ENCODE measurements around the gene GRIK5. TPM values are rescaled to one million over a fixed set of nuclear protein-coding genes. Genes with fewer than 3 reads are reported as not detected.

Gene GRIK5
- total and polyA plus RNA-seq, 4 donors: 0.26 to 1.6 (median 0.55) TPM

- no peak for ATAC-seq (ENCODE audit: insufficient read depth, low FRiP score)
- Histone ChIP-seq H3K27ac (ENCODE audit: low read depth in 1 of 2, low read length in 1 of 2) (no peak overlapping the region), H3K9me3 (ENCODE audit: control insufficient read depth in 4 of 4, insufficient read depth in 3 of 4, low read length in 3 of 4) (peaks cover 0 to 7% (median 0%) of the 10 kb centered on the region in 4 donors), H3K9ac (ENCODE audit: insufficient read depth in 1 of 2, low read length in 2 of 2) (no peak overlapping the region), H3K27me3 (ENCODE audit: control insufficient read depth in 3 of 3, insufficient read depth in 3 of 3, low read length in 2 of 3) (peaks cover 0 to 5% (median 0%) of the 10 kb centered on the region in 3 donors), H3K4me1 (ENCODE audit: control insufficient read depth in 5 of 5, insufficient read depth in 5 of 5, low read length in 5 of 5) (no peaks in the 10 kb centered on the region), H3K36me3 (ENCODE audit: control insufficient read depth in 4 of 4, insufficient read depth in 4 of 4, low read length in 4 of 4) (no peaks in the 10 kb centered on the region), H3K4me3 (no peak overlapping the region)
- WGBS, 2 donors: 84 to 89% methylated on average over 11 of the region's 11 CpGs
- TF ChIP-seq CTCF (IDR thresholded peaks at IDR 0.05; ENCODE audit: control extremely low read depth, extremely low read depth): no peak
- no peak for DNase-seq
Measured at GRCh38 chr19:41971363-41971762, 98.6 kb downstream of the GRIK5 start.

- Histone ChIP-seq H3K9ac (ENCODE audit: insufficient read depth in 1 of 2, low read length in 2 of 2) (no peak overlapping the region), H3K4me3 (no peak overlapping the region), H3K9me3 (ENCODE audit: control insufficient read depth in 4 of 4, insufficient read depth in 3 of 4, low read length in 3 of 4) (peaks cover 0 to 7% (median 0%) of the 10 kb centered on the region in 4 donors), H3K27me3 (ENCODE audit: control insufficient read depth in 3 of 3, insufficient read depth in 3 of 3, low read length in 2 of 3) (peaks cover 0 to 7% (median 0%) of the 10 kb centered on the region in 3 donors), H3K36me3 (ENCODE audit: control insufficient read depth in 4 of 4, insufficient read depth in 4 of 4, low read length in 4 of 4) (no peaks in the 10 kb centered on the region), H3K4me1 (ENCODE audit: control insufficient read depth in 5 of 5, insufficient read depth in 5 of 5, low read length in 5 of 5) (no peaks in the 10 kb centered on the region), H3K27ac (ENCODE audit: low read depth in 1 of 2, low read length in 1 of 2) (no peak overlapping the region)
- WGBS, 2 donors: 92 to 95% methylated on average over 19 of the region's 19 CpGs
- ATAC-seq (ENCODE audit: insufficient read depth, low FRiP score) (no peak), DNase-seq (no peak)
- TF ChIP-seq CTCF (IDR thresholded peaks at IDR 0.05; ENCODE audit: control extremely low read depth, extremely low read depth): no peak
Measured at GRCh38 chr19:41969772-41970458, 100.1 kb downstream of the GRIK5 start.

- no peak for TF ChIP-seq CTCF (IDR thresholded peaks at IDR 0.05; ENCODE audit: control extremely low read depth, extremely low read depth)
- Histone ChIP-seq H3K4me1 (ENCODE audit: control insufficient read depth in 5 of 5, insufficient read depth in 5 of 5, low read length in 5 of 5) (no peaks in the 10 kb centered on the region), H3K27me3 (ENCODE audit: control insufficient read depth in 3 of 3, insufficient read depth in 3 of 3, low read length in 2 of 3) (peaks cover 0 to 7% (median 0%) of the 10 kb centered on the region in 3 donors), H3K27ac (ENCODE audit: low read depth in 1 of 2, low read length in 1 of 2) (no peak overlapping the region), H3K9ac (ENCODE audit: insufficient read depth in 1 of 2, low read length in 2 of 2) (no peak overlapping the region), H3K36me3 (ENCODE audit: control insufficient read depth in 4 of 4, insufficient read depth in 4 of 4, low read length in 4 of 4) (no peaks in the 10 kb centered on the region), H3K9me3 (ENCODE audit: control insufficient read depth in 4 of 4, insufficient read depth in 3 of 4, low read length in 3 of 4) (peaks cover 0 to 7% (median 0%) of the 10 kb centered on the region in 4 donors), H3K4me3 (no peak overlapping the region)
- ATAC-seq (ENCODE audit: insufficient read depth, low FRiP score) (peak; percentile 27), DNase-seq (no peak)
- 83 to 88% methylated on average over 28 of the region's 28 CpGs for WGBS, 2 donors
Measured at GRCh38 chr19:41968751-41969595, 101.0 kb downstream of the GRIK5 start.

Data from lung (tissue), 12 donors.